Measurements from ENCODE around the gene GAGE12F. TPM values are rescaled to one million over a fixed set of nuclear protein-coding genes. Genes with fewer than 3 reads are reported as not detected.

GAGE12F gene
- total RNA-seq, 2 experiments from 2014 or later: not detected

- POLR2A ChIA-PET: no interaction called here
- no peaks in the 10 kb centered on the region for H3K9me3 Mint-ChIP-seq (ENCODE audit: insufficient read depth)
- no peak overlapping the region for H3K27ac Mint-ChIP-seq
- H3K36me3 Mint-ChIP-seq (ENCODE audit: low read depth): no peaks in the 10 kb centered on the region
- H3K4me1 Mint-ChIP-seq (ENCODE audit: low read depth): no peaks in the 10 kb centered on the region
- H3K4me3 Mint-ChIP-seq: no peak overlapping the region
- no peak for DNase-seq
- ATAC-seq: no peak
- CTCF ChIA-PET: no interaction called here
- no peaks in the 10 kb centered on the region for H3K27me3 Mint-ChIP-seq (ENCODE audit: low read depth)
Measured at GRCh38 chrX:49610718-49611310, 50.2 kb downstream of the GAGE12F start.

Other genes starting within 250 kb of the GAGE12F start
- not detected for gene GAGE12J, start 238.8 kb upstream of the GAGE12F start, total RNA-seq
- gene GAGE13, start 229.3 kb upstream of the GAGE12F start, total RNA-seq: not detected
- gene GAGE12C, start 28.7 kb upstream of the GAGE12F start, total RNA-seq: not detected
- gene GAGE12D, start 19.1 kb upstream of the GAGE12F start, total RNA-seq: not detected
- gene GAGE12E, start 9.6 kb upstream of the GAGE12F start, total RNA-seq: not detected
- not detected for gene GAGE12G, start 9.6 kb downstream of the GAGE12F start, total RNA-seq
- gene GAGE12H, start 19.1 kb downstream of the GAGE12F start, total RNA-seq: not detected
- gene GAGE2A, start 28.7 kb downstream of the GAGE12F start, total RNA-seq: not detected
- not detected for gene GAGE1, start 38.2 kb downstream of the GAGE12F start, total RNA-seq
- not detected for gene PAGE1, start 135.1 kb downstream of the GAGE12F start, total RNA-seq

Measured in activated CD8-positive, alpha-beta T cell treated with anti-CD3 and anti-CD28 coated beads, Interleukin-2, amount 10 ng/mL, durations not matched to agents 7 days and 5 days (primary cell).